Inferior parietal cortex (tissue), 1 donor: ENCODE results near the gene DOCK4.

Experiments used
- DNase-seq: peaks from one replicate; pipeline ENCODE4 v3.0.0-alpha.2; 2016; ENCODE audit errors: extremely low spot score

The DOCK4 gene

DNA sequence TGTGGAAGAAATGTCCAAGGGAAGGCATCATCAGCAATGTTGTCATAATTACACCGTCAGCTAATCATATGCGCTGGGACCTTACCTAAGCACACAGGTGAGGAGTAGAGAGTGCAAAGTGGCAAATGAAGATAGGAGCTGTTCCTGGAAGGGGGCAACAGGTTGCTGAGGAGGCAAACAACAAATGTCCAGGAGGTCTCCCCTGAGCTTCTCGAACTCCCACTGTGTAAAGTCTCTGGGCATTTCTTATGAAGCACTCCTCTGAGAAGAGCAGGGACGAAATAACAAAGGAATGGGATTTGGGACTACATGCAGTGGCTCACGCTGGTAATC, 152.5 kb downstream of the DOCK4 start:
- DNase-seq = no peak

DNA sequence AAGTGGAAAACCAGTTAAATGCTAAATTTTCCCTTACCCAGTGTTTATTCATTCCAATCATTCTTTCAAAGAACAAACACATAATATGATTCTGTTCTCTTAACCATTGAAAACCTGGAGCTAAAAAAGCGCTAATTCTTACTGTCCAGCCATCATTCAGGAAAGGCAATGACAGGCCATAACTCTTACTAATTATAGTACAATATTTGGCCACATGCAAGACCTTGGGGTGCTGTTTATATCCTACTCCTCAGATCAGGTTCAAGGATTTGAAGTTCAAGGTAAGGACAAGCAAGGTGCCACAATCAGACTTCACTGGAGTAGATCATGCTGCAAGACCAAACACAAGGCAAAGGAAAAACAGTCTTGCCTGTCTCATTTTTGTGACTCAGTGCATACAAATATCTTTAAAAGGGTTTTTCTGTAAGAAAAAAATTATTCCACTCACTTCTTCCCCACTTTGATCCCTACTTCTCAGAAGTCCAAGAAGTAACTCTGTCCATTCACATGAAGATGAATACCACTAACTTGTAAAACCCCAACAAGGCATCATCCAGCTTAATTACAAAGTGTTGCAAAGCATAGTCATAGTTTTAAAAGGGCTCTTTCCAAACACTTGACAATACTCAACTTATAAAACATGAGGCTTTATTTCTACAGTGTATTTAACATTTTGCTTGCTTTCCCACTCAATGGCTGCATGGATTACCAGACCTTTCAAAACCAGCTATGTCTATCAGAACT, 153.0 kb downstream of the DOCK4 start:
- no peak for DNase-seq

DNA sequence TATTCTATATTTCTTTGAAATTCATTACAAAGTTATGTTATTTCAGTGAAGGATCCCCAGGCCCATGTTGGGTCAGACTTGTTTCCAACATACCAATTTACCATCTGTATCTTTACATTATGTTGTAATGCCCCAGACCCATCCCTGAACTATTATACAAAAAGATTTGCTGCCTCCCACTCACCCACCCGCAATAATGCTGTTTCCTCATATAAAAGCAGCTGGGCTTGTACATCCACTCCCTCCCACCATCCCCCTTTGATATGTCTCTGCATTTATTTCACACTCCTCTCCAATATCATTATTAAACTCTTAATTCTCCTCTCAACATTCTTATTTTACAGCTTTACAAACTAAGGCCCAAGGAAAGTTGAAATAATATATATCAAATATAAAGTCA, 153.7 kb downstream of the DOCK4 start:
- no peak for DNase-seq

DNA sequence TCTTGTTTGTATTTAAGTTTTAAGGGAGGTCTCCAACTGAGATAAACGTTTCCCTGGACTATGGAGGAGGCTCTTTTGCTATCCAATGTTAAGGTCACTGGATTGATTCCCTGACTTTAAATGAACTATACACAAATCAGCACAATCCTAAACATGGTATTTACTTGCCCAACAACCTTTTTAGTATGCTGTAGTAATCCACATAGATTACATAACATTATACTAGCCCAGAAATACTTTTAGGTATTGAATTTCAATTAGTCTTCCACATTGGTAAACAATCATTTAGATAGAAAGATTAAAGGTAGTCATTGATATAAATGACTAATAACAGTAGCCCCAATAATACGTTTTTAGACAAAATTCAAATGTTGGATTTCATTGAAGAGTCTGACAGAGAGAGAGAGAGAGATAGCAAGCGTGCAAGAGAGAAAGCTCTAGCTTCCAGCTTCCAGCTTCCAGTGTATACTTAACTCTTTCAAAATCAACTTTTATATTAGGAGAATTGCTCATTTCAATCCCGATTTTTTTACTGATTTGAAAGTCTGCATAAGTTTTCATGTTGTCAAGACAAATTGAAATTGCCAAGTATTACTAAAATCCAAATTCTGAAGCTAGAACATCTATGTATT, 155.8 kb downstream of the DOCK4 start:
- DNase-seq = peak; percentile 28

DNA sequence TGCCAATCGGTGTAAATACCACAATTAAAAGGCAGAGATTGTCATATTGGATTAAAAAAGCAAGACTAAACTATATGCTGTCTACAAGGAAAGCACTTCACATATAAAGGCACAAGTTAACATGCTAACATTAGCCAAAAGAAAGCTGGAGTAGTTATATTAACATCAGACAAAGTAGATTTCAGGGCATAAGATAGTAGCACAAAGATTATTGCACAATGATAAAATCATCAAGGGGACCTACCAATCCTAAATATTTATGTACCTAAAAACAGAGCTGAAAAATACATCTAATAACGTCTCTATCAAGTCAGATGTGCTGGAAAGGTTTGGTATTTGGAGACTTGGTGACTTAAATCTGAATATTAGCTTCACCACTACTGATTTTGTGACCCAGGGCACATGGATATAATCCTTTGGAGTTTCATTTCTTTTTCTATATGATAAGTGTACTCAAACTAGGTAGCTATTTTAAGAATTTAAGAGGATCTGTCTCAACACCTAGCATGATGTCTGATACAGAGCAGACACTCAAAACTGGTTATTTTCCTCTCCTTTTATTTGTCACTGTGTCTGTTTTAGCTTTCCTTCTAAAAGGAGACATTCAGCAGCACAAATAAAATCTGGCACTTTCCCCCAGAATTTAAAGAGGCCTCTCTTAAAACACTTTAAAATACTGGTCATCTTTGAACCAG, 156.5 kb downstream of the DOCK4 start:
- DNase-seq = peak; percentile 43

DNA sequence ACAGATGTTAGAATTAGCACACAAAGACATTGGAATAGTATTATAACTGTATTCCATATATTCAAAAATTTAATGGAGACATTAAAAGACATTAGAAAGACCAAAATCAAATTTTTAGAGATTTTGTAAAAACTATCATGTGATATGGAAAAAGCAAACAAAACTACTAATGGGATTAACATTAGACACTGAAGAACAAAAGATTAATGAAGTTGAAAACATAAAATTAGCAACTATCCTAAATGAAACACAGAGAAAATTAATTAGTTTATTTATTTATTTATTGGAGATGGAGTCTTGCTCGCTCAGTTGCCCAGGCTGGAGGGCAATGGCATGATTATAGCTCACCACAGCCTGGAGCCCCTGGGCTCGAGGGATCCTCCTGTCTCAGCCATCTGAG, 158.8 kb downstream of the DOCK4 start:
- no peak for DNase-seq

DNA sequence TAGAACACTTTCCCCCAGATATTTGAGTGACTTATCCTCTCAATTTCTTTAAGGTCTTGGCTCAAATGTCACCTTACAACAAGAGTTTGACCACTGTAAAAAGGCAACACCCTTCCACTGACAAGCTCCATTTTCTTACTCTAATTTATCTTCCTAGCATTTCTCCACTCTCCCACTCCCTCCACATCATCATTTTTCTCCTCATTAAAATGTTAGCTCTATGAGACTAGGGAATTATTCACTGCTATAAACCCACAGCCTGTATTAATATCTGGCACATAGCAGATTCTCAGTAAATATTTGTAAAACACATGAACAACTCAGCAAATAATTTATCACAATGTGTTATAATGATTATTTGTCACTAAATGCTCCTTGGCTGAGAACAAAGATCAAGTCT, 161.0 kb downstream of the DOCK4 start:
- DNase-seq = no peak

DNA sequence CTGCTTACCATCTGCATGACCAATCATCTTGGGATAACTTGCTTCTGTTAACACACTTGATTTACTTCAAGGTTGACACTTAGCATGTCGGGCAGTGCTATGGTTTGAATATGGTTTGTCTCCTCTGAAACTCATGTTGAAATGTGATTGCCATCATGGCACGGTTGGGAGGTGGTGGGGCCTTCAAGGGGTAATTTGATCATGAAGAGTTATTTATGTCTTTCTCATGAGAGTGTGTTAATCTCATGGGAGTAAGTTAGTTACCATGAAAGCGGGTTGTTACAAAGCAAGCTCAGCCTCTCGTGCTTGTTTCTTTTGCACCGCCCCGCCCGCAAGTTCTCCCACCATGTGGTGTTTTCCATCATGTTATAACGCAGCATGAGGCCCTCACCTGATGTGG, 163.6 kb downstream of the DOCK4 start:
- no peak for DNase-seq

DNA sequence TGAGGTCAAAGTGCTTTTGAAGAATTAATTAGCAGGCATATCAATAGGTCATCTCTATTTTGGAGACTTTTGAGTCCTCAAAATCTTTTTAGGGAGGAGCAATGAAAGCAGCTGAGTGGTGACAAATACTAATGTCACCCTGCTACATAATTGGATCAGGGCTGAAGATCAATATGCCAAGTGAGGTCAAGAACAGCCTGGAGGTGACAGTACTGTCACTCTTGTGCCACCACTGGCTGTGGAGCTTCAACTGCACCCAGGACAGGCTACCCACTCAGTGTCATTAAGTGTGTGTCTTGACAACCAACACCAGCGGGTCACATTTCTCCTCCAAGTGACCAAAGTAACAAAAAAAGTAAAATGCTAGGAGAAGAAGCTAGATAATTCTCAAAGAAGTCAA, 167.8 kb downstream of the DOCK4 start:
- DNase-seq = no peak

DNA sequence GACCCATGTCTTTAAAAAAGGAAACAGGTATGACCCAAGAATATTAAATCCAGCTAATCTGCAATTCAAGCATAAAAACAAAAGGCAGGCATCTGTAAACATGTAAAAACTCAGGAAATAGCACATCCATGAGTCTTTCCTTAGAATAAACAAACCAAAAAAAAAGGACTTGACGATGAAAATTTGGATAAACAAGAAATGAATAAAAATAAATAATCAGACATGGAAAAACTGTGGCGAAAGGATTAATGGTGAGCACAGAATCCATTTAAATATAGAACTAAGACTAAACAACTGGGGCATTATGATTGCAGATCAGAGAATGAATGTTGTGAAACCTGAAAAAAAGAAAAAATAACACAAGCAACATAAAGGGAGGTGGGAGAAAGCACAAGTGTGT, 170.1 kb downstream of the DOCK4 start:
- no peak for DNase-seq

DNA sequence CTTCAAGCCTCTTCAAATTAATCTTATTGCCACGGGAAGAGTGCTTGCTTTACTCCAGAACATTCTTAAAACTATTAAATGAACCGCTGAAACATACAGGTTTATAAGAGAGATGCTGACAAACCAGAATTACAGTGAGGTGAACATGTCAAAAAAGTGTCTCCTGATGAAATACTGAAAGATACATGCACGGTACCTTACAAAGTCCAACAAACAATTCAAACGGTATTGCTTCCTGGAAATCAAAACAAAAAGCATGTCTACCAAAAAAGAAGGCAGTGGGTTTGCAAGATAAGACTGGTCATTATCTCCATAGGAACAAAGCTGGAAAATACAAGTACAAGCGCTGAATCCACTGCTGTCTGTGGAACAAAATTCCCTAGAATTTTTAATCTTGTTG, 174.5 kb downstream of the DOCK4 start:
- DNase-seq = no peak

DNA sequence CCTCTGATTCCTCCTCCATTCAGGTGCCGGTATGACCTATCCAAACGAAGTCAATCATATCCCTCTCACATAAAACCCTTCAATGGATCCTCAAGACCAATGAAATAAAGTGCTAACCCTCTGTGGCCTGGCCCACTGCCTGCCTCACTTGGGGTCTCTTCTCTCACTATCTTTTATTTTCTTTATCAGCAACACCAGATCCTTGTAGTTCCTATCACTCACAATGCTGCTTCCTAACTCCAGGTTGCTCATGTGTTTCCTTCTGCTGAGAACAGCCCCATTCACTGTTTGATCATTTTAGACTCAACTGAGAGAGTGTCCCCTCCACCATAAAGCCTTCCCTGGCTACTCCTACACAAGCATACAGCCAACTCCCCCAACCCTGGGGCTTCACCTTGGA, 180.6 kb downstream of the DOCK4 start:
- no peak for DNase-seq

DNA sequence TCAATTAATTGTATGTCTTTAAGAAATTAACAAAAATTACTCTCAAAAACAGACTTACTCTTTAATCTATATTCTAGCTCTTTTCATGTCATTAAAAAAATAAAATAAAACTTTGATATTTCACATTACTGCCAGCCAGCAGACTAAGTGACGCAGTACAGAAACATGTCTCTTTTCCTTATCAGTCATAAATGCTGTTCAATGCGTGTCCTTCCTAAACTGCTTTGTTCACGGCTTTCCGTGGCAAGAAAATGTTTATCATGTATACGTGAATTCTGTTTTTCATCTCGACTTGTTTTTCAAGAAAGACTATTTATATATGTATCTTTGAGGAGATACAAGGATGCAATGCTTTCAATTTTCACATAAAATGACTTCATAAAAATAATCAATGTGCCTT, 182.4 kb downstream of the DOCK4 start:
- no peak for DNase-seq

DNA sequence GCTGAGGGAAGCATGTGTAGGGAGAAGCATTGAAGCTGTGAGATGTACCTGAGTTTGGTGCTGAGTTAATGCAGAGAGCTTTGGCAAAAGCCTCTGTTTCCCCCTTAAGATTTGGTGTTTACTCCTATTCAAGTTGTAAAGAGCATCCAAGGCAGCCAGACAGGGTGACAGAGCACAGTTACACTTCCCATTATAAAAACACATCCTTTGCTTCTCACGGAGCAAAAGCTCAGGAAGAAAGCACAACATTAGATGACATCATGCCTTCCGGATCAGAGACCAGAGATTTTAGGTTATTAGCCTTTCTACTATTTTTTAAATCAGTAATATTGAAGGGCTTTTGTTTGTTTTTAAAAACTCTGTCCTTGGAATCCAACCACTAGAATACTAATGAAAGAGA, 182.9 kb downstream of the DOCK4 start:
- DNase-seq = no peak

DNA sequence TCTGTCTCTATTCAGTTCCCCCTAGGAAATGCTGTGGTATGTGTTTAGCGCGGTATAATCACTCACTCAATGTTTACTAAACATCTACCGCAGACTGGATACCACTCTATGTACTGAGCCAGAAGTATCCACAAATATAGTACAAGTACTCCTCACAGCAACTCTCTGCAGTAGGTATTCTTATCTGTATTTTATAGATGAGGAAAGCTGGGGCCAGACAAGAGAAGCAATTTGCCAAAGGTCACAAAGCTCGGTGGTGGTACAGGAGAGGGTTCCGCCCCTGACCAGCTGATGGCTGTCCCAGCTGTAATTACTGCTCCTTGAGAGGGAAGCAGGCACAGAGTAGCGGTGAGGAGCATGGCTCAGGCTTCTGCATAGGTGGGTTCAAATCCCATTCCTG, 184.1 kb downstream of the DOCK4 start:
- DNase-seq = no peak

DNA sequence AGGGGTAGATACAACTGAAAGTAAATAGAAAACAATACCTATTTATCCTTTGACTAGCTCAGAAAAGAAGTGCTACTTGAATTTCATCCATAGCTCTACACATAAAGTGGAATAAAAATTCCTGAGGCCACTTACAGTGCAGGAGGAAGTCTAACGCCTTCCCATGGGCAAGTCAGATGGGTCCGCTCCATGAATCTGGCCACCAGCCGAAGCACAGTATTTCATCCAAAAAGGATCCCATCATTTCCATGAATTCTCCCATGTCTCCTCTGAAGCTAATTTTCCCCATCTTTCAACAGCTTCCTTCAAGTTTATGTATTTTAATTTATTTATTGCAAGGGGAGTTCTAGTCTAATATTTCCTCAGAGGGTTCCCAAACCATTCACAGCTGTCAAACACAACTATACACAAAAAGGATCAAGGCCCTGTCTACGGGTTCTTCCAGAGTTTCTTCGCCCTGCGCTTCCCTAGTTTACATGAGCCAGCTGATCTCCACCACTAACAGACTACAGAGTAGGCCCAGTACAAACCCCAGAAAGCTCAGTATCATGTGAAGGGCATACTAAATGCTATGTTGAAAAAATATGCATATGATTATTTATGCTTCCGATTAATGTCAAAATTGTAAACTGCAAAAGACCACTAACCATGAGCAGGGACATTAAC, 184.7 kb downstream of the DOCK4 start:
- DNase-seq = no peak

DNA sequence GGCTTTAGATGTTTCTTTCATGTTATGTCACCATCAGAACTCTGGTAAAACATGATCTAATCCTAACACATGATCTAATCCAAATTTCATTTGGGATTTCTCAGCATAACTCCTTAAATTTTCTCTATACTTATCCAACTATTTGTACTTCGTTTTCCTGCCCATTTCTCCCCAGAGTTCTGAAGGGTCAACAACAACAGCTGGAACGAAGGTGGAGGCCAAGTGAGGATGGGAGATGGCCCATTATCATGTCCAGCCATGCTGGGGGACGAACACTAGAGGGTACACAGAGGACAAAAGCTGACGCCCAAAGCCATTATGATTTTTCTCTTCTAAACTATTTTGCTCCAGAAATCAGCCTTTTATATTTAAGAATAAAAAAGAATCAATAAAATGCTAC, 185.4 kb downstream of the DOCK4 start:
- DNase-seq = no peak

DNA sequence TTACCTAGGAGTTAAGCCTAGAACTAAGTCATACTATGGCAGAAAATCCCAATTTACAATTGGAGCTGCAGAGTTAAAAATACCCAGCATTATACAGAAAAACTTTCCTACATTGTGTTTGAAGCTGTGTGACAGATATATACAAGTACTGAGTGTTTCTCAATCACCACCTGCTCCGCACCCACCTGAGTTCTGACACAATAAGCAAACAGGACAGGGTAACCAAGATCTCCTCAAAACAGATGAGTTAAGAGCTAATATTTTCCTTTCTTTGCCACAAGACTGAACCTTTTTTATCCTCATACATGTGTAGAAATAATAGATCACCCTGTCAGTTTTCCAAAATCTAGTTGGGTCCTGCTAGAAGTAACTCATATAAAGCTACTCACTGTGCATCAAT, 186.3 kb downstream of the DOCK4 start:
- no peak for DNase-seq

DNA sequence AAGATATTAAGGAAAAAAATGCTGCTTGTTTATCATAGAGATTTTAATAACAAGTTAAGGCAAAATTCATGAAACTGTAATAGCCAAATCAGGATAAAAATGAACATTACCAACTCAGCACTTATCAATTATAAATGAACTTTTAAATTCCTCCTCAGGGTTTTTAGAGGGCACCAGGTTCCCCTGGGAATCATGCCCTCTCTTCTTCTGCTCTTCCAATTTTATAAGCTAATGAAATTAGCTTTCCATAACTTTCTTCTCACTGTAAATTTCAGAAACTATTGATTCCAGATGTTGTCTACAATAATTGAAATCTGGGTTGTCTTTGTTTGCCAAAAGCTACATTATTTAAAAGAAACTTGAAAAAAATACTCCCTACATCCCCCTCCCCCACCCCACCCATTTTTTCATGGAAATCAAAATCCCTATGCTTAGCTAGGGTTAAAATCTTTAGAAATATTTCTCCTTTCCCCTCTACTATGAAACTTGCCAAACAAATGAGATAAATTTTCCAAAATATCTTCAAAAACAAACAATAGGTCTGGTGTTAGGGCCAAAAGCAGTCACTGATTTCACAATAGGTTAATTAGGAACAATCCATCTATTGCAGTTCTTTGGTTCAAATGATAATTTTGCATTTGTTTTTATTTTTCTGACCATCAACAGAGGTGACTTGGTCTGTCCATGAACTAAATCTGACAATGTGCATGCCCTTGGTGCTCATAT, 187.7 kb downstream of the DOCK4 start:
- no peak for DNase-seq

DNA sequence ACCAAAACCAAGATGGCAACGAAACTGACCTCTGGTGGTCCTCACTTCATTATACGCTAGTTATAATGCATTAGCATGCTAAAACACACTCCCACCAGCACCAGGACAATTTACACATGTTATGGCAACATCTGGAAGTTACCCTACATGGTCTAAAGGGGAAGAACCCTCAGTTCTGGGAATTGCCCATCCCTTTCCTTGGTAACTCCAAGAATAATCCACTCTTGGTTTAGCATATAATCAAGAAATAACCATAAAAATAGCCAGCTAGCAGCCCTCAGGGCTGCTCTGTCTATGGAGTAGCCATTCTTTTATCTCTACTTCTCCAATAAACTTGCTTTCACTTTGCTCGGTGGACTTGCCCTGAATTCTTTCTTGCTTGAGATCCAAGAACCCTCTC, 191.1 kb downstream of the DOCK4 start:
- no peak for DNase-seq

DNA sequence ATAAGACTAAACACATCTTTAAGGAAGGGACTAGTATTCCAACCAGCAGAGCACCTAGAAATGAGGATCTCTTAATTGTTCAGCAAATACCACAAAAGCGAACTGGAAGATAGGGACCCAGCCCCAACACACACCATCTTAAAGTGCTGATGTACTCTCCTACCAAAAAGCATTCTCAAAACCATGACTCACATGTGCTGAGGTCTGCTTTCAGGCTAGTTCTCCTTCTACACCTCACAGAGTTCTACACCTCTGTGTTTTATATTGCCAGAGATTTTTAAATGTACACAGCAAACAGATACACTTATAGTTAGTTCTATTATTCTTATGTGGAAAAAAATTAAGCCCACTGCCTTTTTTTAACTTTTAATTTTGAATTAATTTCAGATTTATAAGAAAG, 191.9 kb downstream of the DOCK4 start:
- no peak for DNase-seq

DNA sequence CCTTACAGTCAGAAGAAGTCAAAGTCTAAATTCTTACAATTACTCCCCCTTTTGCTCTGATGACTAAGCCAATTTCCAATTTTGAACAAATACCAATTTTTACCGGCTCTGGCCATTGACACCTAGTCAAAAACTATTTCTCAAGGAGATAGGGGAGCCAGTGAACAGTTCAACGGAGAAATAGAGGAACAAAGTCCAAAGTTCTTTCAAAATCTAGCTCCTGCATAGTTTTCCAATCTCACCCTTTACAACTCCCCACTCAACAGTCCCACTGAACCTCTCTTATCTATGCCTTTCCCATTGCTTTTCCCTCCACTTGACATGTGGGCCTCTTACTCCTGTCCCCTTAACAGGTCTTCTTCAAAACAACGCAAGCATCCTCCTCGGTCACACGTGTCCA, 192.9 kb downstream of the DOCK4 start:
- no peak for DNase-seq
